Fibroblast of upper back skin (primary cell): ENCODE data around the gene DSE.
"Not testable (repeated sequence)": the region's sequence is repeated elsewhere in the genome, so short reads cannot be mapped to it uniquely, and the experiment has no call there.

Experiments used
- DNase-seq: peaks from one replicate; pipeline ENCODE4 v3.0.0-alpha.2; 2013

The DSE gene

DNA sequence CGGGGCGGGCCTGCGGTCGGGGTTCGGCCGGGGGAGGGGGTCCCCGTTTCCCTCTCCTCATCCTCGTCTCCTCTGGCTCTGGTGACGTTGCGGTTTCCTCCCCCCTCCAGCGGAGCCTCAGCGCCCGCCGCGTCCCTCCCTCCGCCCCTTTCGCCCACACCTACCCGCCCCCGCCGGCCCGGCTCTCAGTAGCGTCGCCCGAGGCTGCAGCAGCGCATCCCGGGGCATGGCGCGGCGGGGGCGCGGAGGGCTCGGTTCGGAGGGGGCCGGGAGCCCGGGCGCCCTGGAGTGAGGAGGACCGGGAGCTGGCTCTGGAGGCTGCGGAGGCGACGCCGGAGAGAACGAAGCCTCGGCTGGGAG is at the start of gene DSE:
DSE (plus strand) TSS at position 188 of the 360 bp plus-strand sequence. CDS start 28,304 bp downstream, outside the sequence.
- DNase-seq, result peak; percentile 93

DNA sequence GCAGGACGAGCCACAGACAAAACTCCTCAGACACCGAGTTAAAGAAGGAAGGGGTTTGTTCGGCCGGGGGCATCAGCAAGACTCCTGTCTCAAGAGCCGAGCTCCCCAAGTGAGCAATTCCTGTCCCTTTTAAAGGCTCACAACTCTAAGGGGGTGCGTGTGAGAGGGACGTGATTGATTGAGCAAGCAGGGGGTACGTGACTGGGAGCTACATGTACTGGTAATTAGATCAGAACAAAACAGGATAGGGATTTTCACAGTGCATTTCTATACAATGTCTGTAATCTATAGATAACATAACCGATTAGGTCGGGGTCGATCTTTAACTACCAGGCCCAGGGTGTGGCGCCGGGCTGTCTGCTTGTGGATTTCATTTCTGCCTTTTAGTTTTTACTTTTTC is 48.8 kb upstream of the DSE start:
- not testable (repeated sequence) for DNase-seq

DNA sequence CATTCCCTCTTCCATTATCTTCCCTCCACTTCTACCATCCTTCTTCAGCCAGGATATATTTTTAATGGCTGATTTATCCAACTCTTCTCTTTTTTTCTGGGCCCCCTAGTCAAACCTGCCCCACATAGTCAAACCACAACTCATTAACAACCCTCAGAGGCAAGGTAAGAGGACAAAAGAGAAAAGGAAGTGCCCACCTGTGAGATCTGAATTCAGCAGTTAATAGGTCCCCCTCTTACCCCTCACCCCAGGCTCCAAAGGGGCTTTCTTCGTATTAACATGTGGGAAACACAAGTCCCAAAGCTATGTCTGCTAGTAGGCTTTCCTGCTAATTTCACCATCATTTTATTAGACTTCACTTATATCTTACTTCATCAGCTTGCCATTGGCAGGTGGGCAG is 46.9 kb upstream of the DSE start:
- DNase-seq, result no peak

DNA sequence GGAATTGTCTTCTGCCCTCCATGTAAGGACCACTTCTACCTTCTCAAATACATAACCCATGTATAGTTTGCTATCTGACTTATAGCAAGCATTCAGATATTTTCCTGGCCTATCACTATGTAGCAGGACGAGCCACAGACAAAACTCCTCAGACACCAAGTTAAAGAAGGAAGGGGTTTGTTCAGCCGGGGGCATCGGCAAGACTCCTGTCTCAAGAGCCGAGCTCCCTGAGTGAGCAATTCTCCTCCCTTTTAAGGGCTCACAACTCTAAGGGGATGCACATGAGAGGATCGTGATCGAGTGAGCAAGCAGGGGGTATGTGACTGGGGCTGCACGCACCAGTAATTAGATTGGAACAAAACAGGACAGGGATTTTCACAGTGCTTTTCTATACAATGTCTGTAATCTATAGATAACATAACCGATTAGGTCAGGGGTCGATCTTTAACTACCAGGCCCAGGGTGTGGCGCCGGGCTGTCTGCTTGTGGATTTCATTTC is 45.1 kb upstream of the DSE start:
- DNase-seq, result not testable (repeated sequence)

DNA sequence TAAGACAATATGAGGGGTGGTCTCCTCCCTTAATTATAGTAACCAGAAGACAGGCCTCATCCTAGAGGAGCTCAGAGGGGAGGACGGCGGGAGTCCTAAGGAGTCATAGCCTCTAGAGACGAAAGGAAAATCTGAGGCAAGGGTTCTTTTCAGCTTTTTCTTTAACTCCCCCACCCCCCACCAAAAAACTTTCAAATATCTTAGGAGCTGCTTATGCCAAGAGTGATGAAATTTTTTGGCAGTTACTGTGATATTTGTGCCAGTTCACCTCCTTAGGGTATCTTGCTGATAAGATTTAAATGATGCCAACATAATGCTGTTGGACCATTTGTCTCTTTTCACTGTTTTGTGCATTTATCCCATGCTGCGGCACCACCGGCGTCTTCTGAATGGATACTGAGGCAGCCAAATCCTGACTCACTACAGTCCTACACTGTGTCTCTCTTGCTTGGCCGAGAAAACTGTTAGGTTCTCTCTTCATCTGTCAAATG is 44.5 kb upstream of the DSE start:
- peak; percentile 28 for DNase-seq

DNA sequence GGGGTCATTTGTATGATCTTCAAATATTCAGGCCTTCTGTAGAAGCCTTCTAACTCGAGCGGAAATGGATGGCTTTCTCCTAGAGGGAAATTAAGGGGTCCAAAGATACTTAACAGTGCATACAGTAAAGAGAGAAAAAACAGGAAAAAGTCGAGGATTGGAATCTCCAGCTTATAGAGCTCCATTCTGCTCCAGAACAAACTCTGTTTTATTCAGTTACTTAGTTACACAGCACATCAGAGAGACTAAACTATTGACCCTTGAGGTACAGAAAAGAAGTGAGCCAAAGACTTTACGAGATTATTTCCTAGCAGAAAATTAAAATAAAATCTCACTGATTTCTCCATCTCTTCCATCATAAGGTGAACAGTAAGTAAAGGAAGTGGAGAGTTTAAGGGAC is 43.8 kb upstream of the DSE start:
- DNase-seq, result no peak

DNA sequence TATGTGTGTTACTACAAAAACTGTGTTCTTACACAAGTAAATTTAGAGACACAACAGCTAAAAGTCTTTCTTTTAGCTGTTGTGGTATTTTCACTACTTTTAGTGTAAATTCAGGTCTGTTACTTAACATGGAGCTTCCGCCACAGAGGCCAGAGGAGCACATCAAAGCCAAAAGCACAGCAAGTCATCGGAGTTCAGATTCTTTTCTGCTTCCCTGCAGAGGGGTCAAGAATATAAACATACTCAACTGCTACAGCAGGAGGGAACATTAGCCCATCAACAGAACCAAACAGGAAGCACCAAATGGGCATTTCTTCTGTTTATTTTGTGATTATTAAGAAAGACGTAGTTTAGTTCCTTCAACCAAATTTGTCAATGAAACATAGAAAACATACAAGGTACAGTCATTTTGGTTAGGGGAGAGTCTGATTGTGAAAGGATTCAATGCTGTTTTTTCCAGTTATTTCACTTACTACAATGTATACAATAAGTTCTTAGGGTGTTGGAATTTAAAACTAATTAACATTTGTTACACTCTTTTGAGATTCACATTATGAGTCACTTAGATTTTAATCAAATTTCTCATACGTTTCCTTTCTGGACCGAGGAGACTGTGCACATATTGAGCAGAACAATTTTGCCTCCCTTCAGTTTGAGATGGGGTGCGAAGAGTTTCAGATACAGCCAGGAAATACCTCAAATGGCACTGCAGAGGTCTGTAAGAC is 42.8 kb upstream of the DSE start:
- DNase-seq, result no peak

DNA sequence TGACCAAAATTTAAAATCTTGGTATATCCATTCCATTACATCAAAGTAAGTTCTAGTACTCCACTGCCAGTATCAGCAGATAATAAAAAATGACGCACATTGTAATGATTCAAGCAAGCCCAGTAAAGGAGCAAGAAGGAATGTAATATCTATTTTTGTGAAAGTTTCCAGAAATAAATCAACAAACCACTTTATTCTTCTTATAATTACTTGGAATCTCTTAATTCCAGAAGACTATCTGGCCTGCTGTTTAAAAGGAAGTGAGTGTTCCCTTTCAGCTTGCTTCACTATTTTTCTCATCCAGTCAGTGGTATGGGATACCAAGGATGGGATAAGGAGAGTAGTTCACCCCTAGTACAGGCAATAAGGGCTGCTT is 42.2 kb upstream of the DSE start:
- DNase-seq, result peak; percentile 41

DNA sequence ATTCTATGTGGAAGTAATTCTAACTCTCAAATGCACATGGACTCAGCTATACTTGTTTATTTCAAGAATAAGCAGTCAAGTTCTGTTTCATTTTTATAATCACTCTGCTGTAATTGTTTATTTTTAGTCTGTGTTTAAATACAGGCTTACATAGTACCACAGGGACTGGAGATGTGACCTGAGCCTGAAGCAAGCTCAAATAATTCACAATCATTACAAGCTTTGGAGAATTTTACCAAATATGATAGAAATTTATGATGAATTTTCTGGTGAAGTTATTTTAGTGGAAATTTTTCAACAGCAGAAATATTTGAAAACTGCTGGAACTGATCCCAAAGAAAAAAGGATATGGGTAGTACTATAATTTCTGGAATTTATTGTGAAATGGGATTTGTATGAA is 41.6 kb upstream of the DSE start:
- DNase-seq, result peak; percentile 76

DNA sequence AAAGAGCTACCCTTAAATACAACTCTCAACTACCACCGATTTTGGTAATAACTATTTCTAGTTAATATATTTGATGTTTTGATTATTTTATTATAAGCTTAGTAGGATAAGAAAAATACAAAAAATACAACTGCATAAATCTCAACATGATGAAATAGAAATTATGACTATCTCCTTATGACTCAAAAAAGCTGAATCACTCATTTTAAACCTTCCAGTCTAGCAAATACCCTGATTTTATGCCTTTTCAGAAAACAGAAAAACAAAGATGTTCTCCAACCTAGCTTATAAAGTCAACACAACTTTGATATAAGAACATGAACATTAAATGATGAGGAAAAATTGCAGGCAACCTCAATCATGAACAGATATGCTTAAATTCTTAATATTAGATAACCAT is 40.2 kb upstream of the DSE start:
- peak; percentile 28 for DNase-seq

DNA sequence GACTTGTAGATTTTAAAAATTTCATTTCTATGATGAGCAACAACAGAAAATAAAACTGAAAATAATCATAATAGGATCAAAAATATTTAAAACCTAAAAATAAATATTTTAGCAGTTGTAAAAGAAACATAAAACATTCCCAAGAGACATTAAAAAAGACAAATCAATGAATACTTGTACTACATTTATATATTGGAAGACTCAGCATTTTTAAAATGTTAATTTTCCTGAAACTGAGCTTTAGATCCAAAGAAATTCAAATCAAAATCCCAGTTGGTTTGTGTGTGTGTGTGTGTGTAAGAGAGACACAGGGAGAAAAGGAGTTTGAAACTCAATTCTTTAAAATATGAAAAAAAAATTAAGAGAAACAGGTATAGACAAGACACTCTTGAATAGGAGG is 38.7 kb upstream of the DSE start:
- DNase-seq, result no peak

DNA sequence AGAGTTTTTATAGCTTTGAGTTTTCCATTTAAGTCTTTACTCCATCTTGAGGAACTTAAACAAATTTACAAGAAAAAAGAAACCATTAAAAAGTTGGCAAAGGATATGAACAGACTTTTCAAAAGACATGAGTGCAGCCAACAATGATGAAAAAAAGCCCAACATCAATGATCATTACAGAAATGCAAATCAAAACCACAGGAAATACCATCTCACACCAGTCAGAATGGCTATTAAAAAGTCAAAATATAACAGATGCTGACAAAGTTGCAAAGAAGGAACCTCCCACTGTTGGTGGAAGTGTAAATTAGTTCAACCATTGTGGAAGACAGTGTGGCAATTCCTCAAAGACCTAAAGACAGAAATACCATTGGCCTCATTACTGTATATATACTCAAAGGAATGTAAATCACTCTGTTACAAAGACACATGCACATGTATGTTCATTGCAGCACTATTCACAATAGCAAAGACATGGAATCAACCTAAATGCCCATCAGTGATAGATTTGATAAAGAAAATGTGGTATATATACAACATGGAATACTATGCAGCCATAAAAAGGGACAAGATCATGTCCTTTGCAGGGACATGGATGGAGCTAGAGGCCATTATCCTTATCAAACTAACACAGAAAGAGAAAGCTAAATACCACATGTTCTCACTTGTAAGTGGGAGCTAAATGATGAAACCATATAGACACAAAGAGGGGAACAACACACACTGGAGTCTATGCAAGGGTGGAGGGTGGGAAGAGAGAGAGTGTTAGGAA is 35.9 kb upstream of the DSE start:
- peak; percentile 58 for DNase-seq

DNA sequence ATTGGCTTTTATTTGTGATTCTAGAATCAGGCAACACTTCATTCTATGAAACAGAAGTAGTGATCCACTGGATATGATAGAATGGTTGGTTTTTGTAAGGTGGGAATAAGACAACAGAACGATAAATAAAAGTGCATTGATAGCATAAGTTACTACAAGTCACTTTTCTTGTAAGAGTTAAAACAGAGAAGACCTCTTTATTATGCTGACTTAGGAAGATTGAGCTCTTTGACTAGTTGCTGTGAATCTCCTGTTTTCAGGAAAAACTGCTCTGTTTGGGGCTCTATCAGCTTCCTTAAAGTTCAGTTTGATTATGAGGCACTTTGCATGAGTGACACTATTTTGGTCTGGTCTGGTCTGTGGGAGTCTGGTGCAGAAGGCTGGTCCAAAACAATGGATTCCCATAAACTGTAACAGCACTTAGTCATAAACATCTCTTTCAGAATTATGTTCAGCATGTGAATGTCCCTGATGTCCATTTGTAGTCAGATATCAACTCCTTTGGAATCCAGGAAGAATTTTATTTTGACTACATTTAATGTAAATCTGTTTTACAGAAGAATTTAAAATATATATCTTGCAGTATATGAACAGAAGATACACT is 35.0 kb upstream of the DSE start:
- DNase-seq, result peak; percentile 21

DNA sequence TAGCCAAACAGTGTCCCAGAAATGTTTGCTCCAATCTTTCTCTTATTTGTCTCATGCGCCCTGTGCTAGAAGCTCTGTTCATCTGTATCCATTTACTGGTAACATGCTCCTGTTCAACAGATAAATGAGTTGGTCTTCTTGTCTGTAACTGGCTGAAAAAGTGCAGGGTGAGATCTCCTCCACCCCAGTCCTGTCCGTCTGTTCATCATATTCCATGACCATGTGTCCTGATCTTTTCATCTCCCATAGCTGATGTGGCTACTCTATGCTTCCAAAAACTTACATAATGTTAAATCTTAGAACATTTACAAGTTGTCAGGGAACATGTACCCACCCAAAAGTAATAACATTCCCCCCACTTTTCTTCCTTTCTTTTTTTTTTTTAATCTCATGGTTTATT is 31.8 kb upstream of the DSE start:
- DNase-seq, result no peak

DNA sequence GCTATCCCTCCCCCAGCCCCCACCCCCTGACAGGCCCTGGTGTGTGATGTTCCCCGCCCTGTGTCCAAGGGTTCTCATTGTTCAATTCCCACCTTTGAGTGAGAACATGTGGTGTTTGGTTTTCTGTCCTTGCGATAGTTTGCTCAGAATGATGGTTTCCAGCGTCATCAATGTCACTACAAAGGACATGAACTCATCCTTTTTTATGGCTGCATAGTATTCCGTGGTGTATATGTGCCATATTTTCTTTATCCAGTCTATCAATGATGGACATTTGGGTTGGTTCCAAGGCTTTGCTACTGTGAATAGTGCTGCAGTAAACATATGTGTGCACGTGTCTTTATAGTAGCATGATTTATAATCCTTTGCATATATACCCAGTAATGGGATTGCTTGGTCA is 30.1 kb upstream of the DSE start:
- not testable (repeated sequence) for DNase-seq

DNA sequence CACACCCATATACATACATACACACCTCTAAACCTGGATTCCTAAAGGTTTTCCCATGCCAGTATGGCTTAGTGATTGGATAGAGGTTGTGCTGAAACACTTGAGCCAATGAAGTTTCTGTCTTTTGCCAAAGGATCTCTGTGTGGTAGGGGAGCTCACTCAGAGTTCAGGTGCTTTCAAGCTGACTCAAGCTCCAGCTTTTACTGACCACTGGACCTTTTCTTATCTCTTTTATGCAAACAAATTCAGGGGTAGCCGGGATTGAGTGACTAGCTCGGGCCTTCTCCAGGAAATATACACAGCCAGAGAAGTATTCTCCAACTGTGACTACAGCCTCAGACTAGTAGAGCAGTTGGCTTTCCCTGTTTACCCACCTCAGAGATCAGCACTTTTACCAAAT is 21.5 kb upstream of the DSE start:
- DNase-seq, result no peak

DNA sequence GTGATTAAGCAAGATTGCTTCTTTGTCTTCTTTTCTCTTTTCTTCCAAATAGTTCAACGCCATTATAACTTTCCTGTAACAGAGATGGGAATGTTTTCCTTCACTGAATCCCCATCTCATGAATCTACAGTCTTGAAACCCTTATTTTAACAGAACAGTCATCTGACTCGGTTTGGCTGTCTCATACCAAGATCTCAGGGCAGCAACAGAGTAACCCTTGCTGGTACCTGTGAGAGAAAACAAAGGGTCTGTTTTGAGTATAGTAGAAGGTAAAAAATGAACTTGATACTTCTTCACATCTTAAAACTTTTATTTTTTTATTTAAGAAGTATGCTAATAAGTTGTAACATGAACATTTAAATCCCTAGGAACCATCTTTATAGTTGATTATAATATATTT is 19.6 kb upstream of the DSE start:
- no peak for DNase-seq

DNA sequence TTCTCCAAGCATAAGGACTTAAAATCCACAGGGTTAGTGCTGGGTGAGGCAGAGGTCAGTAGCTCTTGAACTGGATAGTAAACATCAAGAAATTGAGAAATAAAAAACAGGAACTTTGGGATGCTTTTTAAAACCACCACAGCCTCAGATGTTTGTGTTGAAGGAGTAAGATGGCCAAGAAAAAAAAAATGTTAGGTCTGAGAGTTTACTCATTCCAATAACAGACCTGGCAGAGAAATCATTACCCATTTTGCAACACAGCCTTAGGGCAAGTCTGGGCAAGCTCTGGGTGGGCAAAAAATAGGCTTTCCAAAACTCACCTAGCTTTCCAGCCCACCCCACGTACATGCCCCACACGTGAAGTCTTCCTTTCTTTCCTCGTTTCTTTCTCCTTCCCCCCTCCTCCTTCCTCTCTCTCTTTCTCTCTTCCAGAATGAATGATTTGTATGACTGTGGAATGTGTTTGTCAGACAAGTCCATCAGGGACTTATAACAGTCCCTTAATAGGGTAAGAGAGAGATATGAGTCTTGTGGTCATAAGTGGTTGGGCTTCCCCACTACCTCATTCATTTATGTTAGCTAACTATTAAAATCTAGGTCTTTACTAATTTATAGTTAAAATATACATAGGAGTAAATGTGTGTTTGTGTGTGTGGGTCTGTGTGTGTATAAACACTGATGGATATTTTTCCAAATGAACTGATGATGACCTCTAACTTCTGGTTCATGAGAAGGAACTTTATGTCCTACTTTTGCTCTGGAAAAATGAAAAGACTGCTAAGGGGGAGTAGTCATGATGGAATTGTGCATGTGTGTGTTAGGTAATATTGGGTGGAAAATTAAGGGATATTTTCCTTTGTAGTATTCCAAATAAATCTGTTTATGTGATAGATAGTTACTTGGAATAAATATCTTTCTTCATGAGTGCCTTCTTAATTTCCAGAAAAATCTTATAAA is 18.0 kb upstream of the DSE start:
- DNase-seq, result peak; percentile 65

DNA sequence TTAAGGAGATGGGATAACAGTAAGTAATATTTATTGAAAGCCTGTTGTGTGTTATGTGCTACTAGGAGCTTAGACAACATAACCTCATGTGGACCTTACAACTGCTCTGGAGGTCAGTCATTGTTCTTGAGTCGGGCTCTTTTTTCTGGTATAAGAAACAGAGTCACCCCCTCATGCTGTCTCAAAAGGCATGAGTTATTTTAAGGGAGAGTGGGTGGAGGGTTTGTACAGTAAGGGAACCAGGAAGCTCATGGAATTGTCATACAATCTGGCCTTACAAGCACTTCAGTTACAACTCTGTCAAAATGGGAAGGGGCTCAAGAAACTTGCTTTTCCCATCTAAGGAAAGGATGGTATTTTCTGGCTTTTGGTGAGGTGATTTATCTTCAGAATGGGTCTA is 16.5 kb upstream of the DSE start:
- DNase-seq, result no peak

DNA sequence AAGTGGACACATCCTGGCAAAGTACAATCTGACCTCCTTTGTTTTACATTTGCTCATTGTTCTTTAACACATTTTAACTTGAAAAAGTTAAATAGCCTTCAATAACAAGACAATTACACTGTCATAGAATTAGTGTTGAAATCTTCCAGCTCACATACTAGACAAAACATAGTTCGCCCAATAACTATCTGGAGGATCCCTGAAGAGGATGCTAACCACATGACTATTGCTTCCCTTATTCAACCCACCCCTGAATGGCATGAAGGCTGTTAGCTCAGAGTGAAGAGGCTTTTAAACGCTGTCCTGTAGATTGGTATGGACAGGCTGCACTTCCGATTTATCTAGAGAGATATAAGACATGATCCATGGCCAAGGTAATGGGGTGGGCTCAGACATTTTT is 15.0 kb upstream of the DSE start:
- DNase-seq, result no peak

DNA sequence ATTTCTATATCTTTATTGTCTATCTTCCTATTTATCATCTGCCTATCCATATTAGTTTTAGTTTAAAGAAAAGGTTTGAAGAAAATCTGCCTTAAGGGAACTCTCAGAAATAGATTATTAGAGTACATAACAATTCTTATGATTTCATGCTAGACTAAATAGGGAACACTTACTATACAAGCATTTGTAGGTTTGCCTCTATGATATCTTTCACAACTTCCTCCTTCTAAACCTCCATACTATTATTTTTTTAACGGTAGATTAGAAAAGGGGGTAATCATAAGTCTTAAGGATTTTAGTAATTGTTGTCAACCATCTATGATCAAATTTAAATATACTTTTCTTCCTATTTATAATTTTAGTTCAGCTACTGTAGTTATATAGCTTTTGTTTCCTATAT is 11.6 kb upstream of the DSE start:
- DNase-seq, result no peak

DNA sequence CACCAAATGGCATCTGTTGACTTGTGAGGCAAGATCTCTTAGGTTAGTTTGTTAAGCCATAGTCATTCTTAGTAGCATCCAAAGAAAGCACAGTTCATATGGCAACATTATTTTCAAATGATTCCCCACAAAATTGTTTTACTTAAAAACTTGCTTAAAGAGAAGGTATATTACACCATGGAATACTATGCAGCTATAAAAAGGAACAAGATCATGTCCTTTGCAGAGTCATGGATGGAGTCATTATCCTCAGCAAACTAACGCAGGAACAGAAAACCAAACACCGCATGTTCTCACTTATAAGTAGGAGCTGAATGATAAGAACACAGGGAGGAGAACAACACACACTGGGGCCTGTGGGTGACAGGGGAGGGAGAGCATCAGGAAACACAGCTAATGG is 10.9 kb upstream of the DSE start:
- DNase-seq, result no peak

DNA sequence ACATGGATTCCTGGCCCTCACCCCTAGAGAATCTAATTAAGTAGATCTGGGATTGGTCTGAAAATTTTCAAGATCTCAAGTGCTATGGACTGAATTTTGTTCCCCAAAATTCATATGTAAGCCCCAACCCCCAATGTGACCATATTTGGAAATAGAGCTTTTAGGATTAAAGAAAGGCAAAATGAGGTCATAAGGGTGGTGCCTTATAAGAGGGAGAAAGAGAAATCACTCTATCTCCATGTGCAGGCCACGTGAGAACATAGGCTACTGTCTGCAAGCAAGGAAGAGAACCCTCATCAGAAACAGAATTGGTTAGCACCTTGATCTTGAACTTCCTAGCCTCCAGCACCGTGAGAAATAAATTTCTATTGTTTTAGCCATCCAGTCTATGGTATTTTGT is 8.5 kb upstream of the DSE start:
- no peak for DNase-seq
